ENCODE data around the gene FAF1.

FAF1 gene

GRCh38 chr1:50570066-50570468 is 390.0 kb downstream of the FAF1 start:
- POLR2A ChIA-PET = no interaction called here
- CTCF ChIA-PET = interaction anchor here (1.4 to 2.7 kb wide), 3 partner anchors 9 to 15 kb away, joined by 4 to 13 read pairs (median 7); no protein-coding TSS in a partner anchor
- no peak for DNase-seq (ENCODE audit: extremely low spot score)
- no peak for TF ChIP-seq CTCF (IDR thresholded peaks at IDR 0.05; ENCODE audit: control extremely low read depth, extremely low read depth, low read depth, missing control alignments)

GRCh38 chr1:50568782-50569181 is 391.3 kb downstream of the FAF1 start:
- no peak for DNase-seq (ENCODE audit: extremely low spot score)
- TF ChIP-seq CTCF (IDR thresholded peaks at IDR 0.05; ENCODE audit: control extremely low read depth, extremely low read depth, low read depth, missing control alignments) = no peak
- ChIA-PET POLR2A (no interaction called here), CTCF (interaction anchor here (1.2 to 1.3 kb wide), 2 partner anchors 15 to 587 kb away, joined by 3 to 4 read pairs; no protein-coding TSS in a partner anchor)

- ChIA-PET POLR2A (no interaction called here), CTCF (no interaction called here)
- no peak for TF ChIP-seq CTCF (IDR thresholded peaks at IDR 0.05; ENCODE audit: control extremely low read depth, extremely low read depth, low read depth, missing control alignments)
- no peak for DNase-seq (ENCODE audit: extremely low spot score)
Measured at GRCh38 chr1:50566405-50566804, 393.7 kb downstream of the FAF1 start.

GRCh38 chr1:50564417-50564816 is 395.6 kb downstream of the FAF1 start:
- CTCF ChIA-PET = interaction anchor here (1.3 kb wide), 1 partner anchor 17 kb away, joined by 3 read pairs; no protein-coding TSS in a partner anchor
- TF ChIP-seq CTCF (IDR thresholded peaks at IDR 0.05; ENCODE audit: control extremely low read depth, extremely low read depth, low read depth, missing control alignments) = no peak

GRCh38 chr1:50562106-50562505 is 398.0 kb downstream of the FAF1 start:
- no peak for TF ChIP-seq CTCF (IDR thresholded peaks at IDR 0.05; ENCODE audit: control extremely low read depth, extremely low read depth, low read depth, missing control alignments)
- DNase-seq (ENCODE audit: extremely low spot score) = no peak
- ChIA-PET CTCF (interaction anchor here (1.2 to 1.8 kb wide), 4 partner anchors 8 to 42 kb away, joined by 3 to 7 read pairs (median 6); no protein-coding TSS in a partner anchor), POLR2A (no interaction called here)

More at GRCh38 chr1:50564417-50564816, 395.6 kb downstream of the FAF1 start:
- no peak for DNase-seq (ENCODE audit: extremely low spot score)
- POLR2A ChIA-PET = no interaction called here

- DNase-seq (ENCODE audit: extremely low spot score) = no peak
- ChIA-PET CTCF (no interaction called here), POLR2A (no interaction called here)
- no peak for TF ChIP-seq CTCF (IDR thresholded peaks at IDR 0.05; ENCODE audit: control extremely low read depth, extremely low read depth, low read depth, missing control alignments)
Measured at GRCh38 chr1:50559421-50559820, 400.6 kb downstream of the FAF1 start.

Data from GM10248 (cell line).